NCI-H1436 (cell line): ENCODE data around the gene SYT13.
"Not testable (repeated sequence)": the region's sequence is repeated elsewhere in the genome, so short reads cannot be mapped to it uniquely, and the experiment has no call there.

Experiments used
- DNase-seq: peaks from one replicate; lab custom pipeline; 2025; lab: John Stamatoyannopoulos, UW

SYT13 gene

GRCh38 chr11:45273509-45273908, 12.6 kb downstream of the SYT13 start:
- DNase-seq, result no peak

DNA sequence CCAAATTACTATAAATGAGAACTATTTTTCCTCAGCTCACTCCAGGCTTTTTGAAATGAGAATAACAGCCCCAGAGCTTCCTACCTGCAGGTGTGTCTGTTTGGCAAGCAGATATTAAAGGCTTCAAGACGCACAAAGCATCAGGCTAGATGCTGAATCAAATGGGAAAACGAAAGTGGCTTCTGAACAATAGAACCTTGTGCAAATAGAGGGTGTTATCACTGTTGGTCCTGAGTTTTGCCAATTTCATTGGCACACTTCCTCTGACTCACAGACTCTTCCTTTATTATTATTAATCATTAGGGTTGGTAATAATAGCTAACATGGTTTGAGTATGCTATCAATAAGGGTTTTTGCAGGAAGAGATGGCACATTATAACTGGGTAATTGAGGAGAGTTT, 13.4 kb downstream of the SYT13 start:
- peak; percentile 42 for DNase-seq

DNA sequence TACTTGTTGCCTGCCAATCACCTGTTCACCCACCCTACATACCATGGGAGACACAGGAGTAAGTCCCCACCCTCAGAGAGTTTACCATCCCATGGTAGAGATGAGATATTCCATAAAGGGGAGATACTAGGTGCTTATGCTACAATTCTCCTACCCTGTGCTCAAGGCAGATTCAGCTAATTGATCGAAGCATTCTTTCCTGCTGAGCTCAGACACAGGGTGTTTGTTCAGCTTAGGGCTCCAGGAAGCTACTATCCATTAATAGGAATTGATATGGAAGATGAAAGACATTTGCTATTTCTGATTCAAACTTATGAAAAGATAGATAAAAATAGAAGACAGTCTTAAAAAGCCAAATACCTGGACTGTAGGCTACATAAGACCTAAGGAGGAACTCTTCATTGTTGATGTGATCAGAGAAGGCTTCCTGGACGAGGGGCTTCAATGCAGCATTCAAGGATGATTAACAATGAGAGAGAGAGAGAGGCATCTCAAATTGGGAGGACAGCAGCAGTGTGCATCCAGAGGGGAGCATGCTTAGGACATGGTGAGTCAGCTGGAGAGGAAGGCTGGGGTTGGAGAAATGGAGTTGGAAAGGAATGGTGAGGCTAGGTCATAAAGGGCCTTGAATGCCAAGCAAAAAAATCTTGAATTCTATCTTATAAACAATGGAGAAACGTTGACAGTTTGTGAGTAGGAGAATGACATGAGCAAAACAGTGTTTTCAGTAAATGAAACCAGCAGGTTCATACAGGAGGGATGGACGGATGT, 15.0 kb downstream of the SYT13 start:
- DNase-seq, result no peak

- DNase-seq, result no peak
Observed at GRCh38 chr11:45269678-45270077, 16.5 kb downstream of the SYT13 start.

GRCh38 chr11:45267652-45268299, 18.4 kb downstream of the SYT13 start:
- DNase-seq, result no peak

DNA sequence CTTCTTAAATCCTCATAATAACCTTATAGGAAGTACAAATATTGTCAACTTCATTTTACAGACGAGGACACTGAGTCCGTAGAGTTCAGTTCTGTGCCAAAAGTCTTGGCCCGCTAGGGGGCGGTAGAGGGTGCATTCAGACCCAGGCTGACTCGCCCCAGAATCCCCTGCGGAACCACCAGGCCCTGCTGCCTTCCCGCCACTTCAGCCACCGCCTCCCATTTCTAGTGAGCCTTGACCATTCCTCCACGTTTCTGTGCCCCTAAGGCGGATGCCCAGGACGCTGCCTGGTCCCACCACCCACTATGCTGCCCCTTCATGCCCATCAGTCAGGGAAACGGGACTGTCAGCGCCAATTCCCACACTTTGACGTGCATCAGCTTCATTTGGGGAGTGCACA, 19.1 kb downstream of the SYT13 start:
- no peak for DNase-seq

DNA sequence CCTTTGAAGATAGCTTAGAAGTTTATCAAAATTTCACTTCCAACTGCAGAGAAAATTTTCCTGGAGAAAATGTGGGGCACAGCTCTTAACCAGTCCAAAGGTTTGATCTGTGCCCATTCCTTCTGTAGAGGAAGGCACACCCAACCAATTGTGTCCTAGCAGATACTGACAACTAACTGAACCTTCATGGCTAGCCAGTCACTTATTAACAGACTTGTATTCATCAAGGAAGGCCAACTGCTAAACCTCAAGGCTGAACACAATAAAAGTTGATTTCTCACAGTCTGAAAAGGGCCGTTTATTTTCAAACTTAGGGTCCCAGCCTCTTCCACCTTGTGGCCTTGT, 19.5 kb downstream of the SYT13 start:
- DNase-seq, result no peak

DNA sequence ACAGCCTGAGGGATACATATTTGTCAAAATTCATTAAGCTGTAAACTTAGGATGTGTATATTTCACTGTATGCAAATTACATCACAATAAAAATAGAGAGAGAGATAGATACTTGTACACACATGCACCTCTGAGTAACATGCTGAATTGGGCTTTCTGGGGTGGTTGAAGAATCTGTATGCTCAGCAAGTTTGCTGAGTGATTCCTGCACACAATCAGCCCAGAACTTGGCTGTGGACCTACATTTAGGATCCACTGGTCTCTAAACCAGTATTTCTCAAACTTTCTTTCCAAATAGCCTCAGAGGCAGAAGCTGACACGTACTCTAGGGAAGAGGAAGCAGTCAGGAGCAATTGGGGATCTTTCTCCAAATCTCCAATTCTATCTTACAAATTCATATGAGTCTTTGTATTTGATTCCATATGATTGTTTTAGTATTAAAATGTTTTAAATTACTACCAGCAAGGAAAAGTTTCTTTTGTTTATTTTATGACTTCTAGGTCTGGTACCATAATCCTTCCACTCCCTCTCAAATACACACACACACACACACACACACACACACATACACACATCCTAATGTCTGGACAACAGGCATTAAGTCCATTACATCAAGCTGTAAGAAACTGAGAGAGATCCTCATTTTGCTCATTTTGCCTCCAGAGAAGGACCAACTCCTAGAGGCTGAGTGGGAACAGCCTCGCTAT, 20.0 kb downstream of the SYT13 start:
- no peak for DNase-seq

DNA sequence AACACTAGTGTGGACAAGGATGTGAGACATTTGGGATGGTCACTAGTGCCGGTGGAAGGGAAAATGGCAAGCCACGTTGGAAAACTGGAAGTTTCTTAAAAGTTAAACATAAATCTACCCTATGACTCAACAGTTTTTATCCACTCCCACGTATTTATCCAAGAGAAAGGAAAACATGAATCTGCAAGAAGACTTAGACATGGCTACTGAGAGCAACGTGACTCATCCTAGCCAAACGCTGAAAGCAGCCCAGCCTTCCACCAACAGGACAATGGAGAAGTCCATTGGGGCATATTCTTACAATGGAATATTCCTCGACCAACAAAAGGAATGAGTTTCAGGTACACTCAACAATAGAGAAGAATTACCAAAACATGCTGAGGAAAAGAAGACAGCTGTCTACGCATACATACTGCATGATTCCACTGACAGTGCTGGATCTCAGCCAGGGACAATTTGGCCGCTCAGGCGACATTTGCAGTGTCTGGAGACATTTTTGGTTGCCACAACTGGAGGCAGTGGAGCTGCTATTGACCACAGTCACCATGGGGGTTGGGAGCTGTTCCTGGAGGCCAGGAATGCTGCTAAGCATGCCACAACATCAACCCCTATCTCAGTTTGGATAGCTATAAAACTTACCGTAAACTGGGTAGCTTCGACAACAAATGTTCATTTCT, 21.2 kb downstream of the SYT13 start:
- DNase-seq, result no peak

DNA sequence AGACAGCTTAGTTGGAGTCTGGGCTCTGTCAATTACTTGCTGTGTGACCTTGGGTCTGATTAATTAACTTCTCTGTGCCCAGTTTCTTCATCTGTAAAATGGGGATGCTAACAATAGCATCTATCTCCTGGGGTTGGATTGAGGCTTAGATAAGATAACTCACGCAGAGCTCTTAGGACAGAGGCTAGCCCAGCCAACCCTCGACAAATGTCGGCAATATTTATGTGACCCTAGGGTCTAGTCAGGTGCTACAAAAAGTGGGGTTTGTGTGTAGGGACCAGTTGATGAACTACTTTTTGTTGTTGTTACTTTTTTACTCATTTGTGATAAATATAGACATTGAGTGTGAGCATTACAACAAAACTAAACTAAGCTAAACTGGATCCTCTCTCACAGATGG, 22.4 kb downstream of the SYT13 start:
- DNase-seq, result no peak

DNA sequence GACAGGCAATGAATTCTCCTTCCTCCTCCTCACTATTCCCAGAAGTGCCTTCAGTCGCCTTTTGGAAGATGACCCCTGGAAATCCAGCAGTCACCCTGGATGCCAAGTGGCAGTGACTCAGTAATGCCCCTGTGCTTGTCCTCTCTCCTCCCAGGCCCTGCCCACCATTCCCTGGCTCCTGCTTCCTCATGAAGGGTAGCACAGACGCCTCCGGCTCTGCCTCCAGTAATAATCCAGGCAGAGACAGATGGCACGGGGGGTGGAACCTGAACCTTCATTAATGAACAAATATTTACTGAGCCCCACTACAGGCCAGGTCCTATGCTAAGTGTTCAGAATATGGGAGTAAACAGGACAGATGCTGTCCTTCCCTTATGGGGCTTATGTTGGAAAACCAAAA, 23.2 kb downstream of the SYT13 start:
- DNase-seq, result no peak

DNA sequence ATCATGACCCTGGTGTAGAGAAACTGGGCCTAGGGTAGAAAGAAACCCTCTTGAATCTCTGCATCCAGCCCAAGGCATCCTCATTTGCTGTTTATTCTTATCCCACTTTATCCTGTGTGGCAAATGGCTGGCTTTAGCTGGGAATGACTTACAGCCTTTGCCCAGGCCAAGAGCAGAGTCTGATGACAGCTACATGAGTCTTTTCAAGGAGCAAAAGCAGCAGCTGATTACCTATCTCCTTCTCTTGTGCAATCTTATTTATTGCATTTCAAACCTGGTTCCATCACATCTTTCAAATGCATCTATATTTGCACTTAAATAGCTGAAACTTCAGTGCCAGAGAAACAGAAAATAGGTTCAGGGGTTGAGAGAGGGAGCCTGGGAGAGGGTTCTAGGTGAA, 26.1 kb downstream of the SYT13 start:
- DNase-seq, result no peak

GRCh38 chr11:45259592-45259991, 26.5 kb downstream of the SYT13 start:
- no peak for DNase-seq

- no peak for DNase-seq
Observed at GRCh38 chr11:45258982-45259530, 27.1 kb downstream of the SYT13 start.

- DNase-seq, result no peak
Observed at GRCh38 chr11:45254070-45254469, 32.1 kb downstream of the SYT13 start.

- DNase-seq, result no peak
Observed at GRCh38 chr11:45253640-45254039, 32.5 kb downstream of the SYT13 start.

GRCh38 chr11:45252877-45253276, 33.3 kb downstream of the SYT13 start:
- no peak for DNase-seq

DNA sequence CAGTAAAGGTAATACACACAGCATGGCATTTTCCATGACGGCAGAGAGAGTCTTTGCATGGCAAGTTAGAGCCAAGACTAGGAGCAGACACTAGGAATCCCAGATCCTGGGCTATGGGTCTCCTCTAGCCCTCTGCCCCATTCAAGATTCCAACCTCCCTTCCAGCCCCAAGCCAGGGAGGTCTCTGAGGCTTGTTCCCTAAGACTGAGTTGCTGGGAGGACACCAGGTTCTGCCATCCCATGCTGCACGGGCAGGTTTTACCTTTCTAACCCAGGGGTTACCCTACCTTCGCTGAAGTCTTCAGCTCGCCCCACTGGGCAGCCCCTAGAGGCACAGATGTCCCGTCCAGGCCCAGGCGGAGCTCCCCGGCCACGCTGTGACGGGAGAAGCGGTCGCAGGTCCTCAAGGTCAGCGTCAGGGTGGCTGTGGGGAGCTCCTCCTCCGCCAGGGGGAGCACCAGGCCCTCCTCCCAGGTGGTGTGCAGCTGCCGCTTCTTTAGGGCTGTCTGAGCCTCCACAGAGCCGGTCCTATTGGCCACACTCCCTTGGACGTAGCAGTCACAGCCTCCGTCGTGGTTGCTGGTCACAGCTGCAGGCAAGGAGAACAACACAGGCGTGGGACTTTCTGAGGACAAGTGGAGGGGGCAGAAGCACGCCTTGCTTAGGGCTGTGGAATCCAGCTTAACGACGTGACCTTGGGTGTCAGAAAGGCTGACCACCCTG, 33.8 kb downstream of the SYT13 start:
- peak; percentile 38 for DNase-seq

DNA sequence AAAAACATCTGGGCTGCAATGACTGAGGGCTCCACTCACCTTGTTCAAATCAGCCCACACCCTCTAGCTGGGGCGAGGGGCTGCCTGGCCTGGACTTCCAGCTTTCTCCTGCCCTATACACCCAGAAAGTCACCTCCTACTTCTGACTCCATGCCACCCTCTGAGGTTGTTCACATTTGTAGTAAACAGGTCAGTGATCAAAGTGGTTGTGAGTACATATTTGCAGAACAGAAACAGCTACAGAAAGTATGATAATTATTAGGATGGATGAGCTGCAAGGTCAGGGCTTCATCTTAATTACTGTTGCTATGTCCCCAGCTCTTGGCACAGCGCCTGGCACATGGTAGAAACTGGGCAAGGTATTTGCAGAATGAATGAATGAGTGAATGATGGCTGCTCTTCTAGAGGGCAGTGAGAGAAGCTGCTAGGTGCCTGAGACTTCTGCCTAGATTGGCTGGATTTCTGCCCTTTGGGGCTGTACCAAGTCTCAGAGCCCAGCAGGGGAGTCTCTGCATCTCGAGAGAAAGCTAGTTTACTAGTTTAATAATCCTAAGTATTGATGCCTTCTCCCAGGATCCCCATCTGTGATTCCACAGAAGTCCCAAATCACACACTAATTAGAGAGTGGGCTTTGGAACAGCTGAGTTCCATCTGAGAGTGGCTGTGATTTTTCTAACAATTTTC, 36.0 kb downstream of the SYT13 start:
- DNase-seq, result no peak

GRCh38 chr11:45249372-45249771, 36.8 kb downstream of the SYT13 start:
- not testable (repeated sequence) for DNase-seq

DNA sequence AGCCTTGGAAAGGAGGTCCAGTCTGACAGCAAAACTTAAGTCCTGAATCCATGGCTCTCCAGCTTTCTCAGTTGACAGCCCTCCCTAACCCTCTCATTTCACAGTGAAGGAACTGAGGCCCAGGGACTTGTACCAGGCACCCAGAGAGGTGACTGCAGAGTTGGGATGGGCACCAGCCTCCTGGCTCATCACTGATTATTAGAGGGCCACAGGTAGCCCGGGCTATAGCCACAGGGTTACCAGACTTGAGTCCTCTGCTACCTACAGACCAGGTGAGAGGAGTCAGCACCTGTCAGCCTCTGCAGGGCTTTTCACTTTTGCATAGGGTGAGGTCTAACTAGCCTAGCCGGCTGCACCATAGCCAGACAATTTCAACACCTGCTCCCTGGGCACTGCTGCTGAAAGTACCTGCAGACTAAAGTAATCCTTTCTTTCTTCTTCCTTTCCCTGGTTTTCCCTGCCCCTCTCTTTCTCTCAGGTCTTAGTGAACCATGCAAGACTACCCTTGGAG, 37.6 kb downstream of the SYT13 start:
- DNase-seq, result no peak
